SK-N-SH treated with all-trans-retinoic acid at 6 μM for 48 hours (cell line): ENCODE data around the gene SLC7A5.

Source experiments
- ATAC-seq: fragments of 200-7000 bp; cut with Tn5 transposase; 3 replicates; pipeline ENCODE4 v1.9.1; 2020; ENCODE audit warnings: mild to moderate bottlenecking, moderate library complexity
- BACH2 ChIP-seq: fragments of 250-450 bp; sonication (Bioruptor Pico); IDR thresholded peaks from 2 replicates; pipeline ENCODE4 v1.9.0; 2021; ENCODE audit warnings: mild to moderate bottlenecking, borderline replicate concordance
- CSDC2 ChIP-seq: fragments of 250-450 bp; sonication (Bioruptor Pico); IDR thresholded peaks from 2 replicates; pipeline ENCODE4 v1.5.0; 2020; ENCODE audit warnings: mild to moderate bottlenecking, moderate library complexity
- CSRNP3 ChIP-seq: fragments of 250-450 bp; sonication (Bioruptor Pico); IDR thresholded peaks from 2 replicates; pipeline ENCODE4 v1.5.1; 2021; ENCODE audit warnings: mild to moderate bottlenecking, moderate library complexity
- ESRRG ChIP-seq: fragments of 250-450 bp; sonication (Bioruptor Pico); IDR thresholded peaks from 2 replicates; pipeline ENCODE4 v1.6.1; 2021; ENCODE audit warnings: mild to moderate bottlenecking
- GLIS3 ChIP-seq: fragments of 250-450 bp; sonication (Bioruptor Pico); IDR thresholded peaks from 2 replicates; pipeline ENCODE4 v1.5.0; 2020; ENCODE audit warnings: mild to moderate bottlenecking, moderate library complexity
- ISL1 ChIP-seq: fragments of 250-450 bp; sonication (Bioruptor Pico); IDR thresholded peaks from 2 replicates; pipeline ENCODE4 v2.1.2; 2022; ENCODE audit warnings: mild to moderate bottlenecking, moderate library complexity
- POU6F1 ChIP-seq: fragments of 250-450 bp; sonication (Bioruptor Pico); IDR thresholded peaks from 2 replicates; pipeline ENCODE4 v1.8.0; 2021; ENCODE audit warnings: low read depth, mild to moderate bottlenecking, moderate library complexity, borderline replicate concordance
- PPARA ChIP-seq: fragments of 250-450 bp; sonication (Bioruptor Pico); IDR thresholded peaks from 2 replicates; pipeline ENCODE4 v1.5.0; 2020; ENCODE audit warnings: mild to moderate bottlenecking, borderline replicate concordance
- RARB ChIP-seq: fragments of 250-450 bp; sonication (Bioruptor Pico); IDR thresholded peaks from 2 replicates; pipeline ENCODE4 v1.8.0; 2021; ENCODE audit warnings: mild to moderate bottlenecking, moderate library complexity
- SNAI2 ChIP-seq: fragments of 250-450 bp; sonication (Bioruptor Pico); IDR thresholded peaks from 2 replicates; pipeline ENCODE4 v1.5.0; 2020; ENCODE audit warnings: mild to moderate bottlenecking, moderate library complexity
- TCF4 ChIP-seq: fragments of 250-450 bp; sonication (Bioruptor Pico); IDR thresholded peaks from 2 replicates; pipeline ENCODE4 v1.8.0; 2021; ENCODE audit warnings: mild to moderate bottlenecking, moderate library complexity, borderline replicate concordance
- TSHZ2 ChIP-seq: fragments of 250-450 bp; sonication (Bioruptor Pico); IDR thresholded peaks from 2 replicates; pipeline ENCODE4 v1.5.0; 2020; ENCODE audit warnings: mild to moderate bottlenecking, moderate library complexity
- ZC3H10 ChIP-seq: fragments of 250-450 bp; sonication (Bioruptor Pico); IDR thresholded peaks from 2 replicates; pipeline ENCODE4 v1.5.1; 2021; ENCODE audit warnings: mild to moderate bottlenecking, moderate library complexity
- ZFP3 ChIP-seq: fragments of 250-450 bp; sonication (Bioruptor Pico); IDR thresholded peaks from 2 replicates; pipeline ENCODE4 v1.5.0; 2020; ENCODE audit warnings: mild to moderate bottlenecking, moderate library complexity
- ZFP30 ChIP-seq: fragments of 450-650 bp; formaldehyde crosslinking; IDR thresholded peaks from 2 replicates; pipeline ENCODE4 v1.5.0; 2022; ENCODE audit warnings: mild to moderate bottlenecking, moderate library complexity
- ZNF565 ChIP-seq: fragments of 450-650 bp; formaldehyde crosslinking; conservative IDR thresholded peaks from 2 replicates; pipeline ENCODE4 v1.5.0; 2020; ENCODE audit warnings: low read depth, mild to moderate bottlenecking, moderate library complexity
- ZNF70 ChIP-seq: fragments of 450-650 bp; formaldehyde crosslinking; IDR thresholded peaks from 2 replicates; pipeline ENCODE4 v1.5.0; 2020; ENCODE audit warnings: mild to moderate bottlenecking, moderate library complexity
- ZNF8 ChIP-seq: fragments of 450-650 bp; formaldehyde crosslinking; IDR thresholded peaks from 2 replicates; pipeline ENCODE4 v1.5.0; 2020; ENCODE audit warnings: mild to moderate bottlenecking, moderate library complexity
- TF ChIP-seq, protein P1 (sequence below): fragments of 250-450 bp; sonication (Bioruptor Pico); IDR thresholded peaks from 2 replicates; pipeline ENCODE4 v1.5.1; 2020; ENCODE audit warnings: low read depth, mild to moderate bottlenecking, moderate library complexity
- TF ChIP-seq, protein P2 (sequence below): fragments of 250-450 bp; sonication (Bioruptor Pico); IDR thresholded peaks from 2 replicates; pipeline ENCODE4 v1.8.0; 2020; ENCODE audit warnings: mild to moderate bottlenecking, moderate library complexity, borderline replicate concordance

The SLC7A5 gene

DNA sequence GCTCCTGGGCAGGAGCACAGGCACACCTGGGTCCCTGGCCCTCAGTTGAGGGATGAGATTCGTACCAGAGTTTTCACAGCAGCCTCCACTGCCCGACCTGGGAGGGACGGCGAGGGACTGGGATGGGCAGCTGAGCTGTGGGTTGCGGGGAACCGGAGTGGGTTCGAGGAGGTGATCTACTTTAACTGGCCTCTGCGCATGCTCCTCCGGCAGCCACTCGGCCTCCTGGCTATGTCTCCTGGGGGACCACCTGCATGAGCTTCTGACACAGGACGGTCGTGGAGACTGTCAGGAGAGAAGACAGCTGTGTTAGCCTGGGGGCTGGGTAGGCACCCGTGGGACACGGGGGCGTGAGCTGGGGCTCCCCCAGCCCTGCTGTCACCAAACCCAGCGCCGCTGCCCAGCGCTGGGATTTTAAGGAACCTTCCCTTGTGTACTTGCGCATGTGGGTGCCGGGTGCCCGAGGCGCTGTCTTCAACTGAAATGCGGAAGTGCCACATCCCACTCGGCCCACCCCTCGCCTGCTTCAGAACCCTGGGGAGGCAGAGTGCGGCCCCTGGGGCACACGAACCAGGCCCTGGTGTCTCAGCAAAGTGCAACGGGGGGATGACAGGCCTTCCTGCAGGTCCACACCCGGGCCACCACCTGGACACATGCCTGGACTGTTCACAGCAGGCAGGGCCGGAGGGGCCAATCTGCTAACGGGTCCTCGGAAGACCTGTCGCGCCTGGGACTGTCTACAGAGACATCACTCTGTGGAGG is 36.4 kb downstream of the SLC7A5 start:
- TF ChIP-seq ISL1 (CRISPR knock-in tag) (no peak), PPARA (CRISPR knock-in tag) (no peak), ZFP3 (no peak), ZNF565 (no peak), TSHZ2 (CRISPR knock-in tag) (no peak)
- TF ChIP-seq, all 23 proteins: peak for 0
- no peak for ATAC-seq

GRCh38 chr16:87832137-87832527 is 37.2 kb downstream of the SLC7A5 start:
- no peak for TF ChIP-seq GLIS3 (CRISPR knock-in tag)
- no peak for TF ChIP-seq BACH2
- TF ChIP-seq, protein P1, sequence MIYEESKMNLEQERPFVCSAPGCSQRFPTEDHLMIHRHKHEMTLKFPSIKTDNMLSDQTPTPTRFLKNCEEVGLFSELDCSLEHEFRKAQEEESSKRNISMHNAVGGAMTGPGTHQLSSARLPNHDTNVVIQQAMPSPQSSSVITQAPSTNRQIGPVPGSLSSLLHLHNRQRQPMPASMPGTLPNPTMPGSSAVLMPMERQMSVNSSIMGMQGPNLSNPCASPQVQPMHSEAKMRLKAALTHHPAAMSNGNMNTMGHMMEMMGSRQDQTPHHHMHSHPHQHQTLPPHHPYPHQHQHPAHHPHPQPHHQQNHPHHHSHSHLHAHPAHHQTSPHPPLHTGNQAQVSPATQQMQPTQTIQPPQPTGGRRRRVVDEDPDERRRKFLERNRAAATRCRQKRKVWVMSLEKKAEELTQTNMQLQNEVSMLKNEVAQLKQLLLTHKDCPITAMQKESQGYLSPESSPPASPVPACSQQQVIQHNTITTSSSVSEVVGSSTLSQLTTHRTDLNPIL (CRISPR knock-in tag): no peak
- TF ChIP-seq CSDC2 (CRISPR knock-in tag): no peak
- TF ChIP-seq, all 23 proteins: peak for 0
- ATAC-seq: no peak

DNA sequence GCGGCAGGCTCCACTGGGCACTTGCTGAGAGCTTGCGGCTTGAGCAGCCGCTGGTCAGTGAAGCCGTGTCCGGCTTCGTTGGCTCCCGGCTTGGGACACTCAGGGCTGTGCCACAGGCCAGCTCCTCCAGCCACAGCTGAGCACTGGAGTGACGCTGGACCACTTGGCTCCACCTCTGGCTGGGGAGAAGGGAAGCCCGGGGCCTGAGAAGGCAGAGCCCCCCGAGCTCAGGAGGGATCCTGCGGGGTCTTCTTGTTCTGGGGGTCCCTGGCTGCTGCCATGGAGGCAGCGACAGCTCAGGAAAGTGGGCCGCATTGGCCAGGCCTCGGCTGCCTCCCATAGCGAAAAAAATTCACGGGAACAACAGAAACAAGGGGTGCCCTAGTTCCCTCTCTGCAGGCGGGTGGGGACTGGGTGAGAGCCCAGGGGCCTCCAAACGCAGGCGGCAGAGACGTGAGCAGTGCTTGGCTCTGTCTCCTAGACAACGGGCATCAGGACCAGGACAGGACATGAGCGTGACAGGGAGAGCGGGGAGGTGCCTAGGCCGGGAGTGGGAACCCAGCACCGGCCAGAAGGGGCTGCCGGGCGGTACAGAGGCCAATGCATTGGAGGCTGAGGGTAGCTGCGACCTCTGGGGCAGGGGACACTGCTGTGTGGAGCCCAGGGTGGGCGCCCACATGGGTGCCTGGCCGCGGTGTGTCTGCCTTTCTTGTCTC is 37.7 kb downstream of the SLC7A5 start:
- no peak for ATAC-seq
- TF ChIP-seq, protein P1 (CRISPR knock-in tag): no peak
- no peak for TF ChIP-seq ZFP30
- no peak for TF ChIP-seq ZNF565
- no peak for TF ChIP-seq BACH2
- TF ChIP-seq PPARA (CRISPR knock-in tag): no peak
- no peak for TF ChIP-seq CSDC2 (CRISPR knock-in tag)

DNA sequence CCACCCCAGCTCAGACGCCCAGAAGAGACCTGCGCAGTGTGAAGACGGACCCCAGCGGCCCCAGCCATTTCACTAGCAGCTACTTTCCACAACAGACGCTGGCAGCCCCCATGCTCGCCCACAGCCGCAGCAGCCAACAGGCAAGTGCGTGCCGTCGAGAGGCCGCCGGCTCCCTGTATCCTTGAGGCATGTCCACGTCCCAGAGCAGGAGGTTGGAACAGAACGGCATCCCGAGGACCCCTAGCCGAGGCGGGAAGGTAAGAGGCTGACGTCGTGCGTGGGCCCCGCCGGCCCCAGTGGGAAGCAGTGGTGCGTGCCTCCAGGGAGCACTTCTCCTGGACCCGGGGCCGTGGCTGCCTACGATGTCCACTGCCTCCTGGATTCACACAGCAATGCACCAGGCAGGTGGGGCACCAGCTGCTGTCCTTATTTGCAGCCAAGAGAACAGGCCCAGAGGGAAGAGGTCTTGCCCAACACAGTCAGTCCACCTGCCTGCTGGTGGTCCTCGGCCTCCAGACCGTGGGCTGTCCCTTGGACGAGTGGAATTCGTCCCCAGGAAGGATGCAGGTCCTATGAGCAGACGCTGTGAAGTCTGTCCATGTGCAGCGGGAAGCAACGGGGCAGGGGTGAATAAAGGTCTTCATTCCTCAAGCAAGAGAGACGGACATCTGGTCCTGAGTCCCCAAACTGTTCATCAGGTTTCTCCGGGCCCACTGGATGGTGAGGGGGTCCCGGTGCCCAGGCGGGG is 38.5 kb downstream of the SLC7A5 start:
- no peak for ATAC-seq

More for the DNA sequence above, 38.5 kb downstream of the SLC7A5 start:
- TF ChIP-seq ZFP3 (no peak), RARB (CRISPR knock-in tag) (no peak), ZNF8 (CRISPR knock-in tag) (no peak), CSDC2 (CRISPR knock-in tag) (no peak), POU6F1 (CRISPR knock-in tag) (no peak), ZNF70 (CRISPR knock-in tag) (no peak), ESRRG (CRISPR knock-in tag) (no peak), BACH2 (no peak), TCF4 (CRISPR knock-in tag) (no peak), CSRNP3 (CRISPR knock-in tag) (no peak), ZNF565 (no peak), ZC3H10 (CRISPR knock-in tag) (no peak), TSHZ2 (CRISPR knock-in tag) (no peak), ZFP30 (no peak), SNAI2 (CRISPR knock-in tag) (no peak)
- TF ChIP-seq, protein P2, sequence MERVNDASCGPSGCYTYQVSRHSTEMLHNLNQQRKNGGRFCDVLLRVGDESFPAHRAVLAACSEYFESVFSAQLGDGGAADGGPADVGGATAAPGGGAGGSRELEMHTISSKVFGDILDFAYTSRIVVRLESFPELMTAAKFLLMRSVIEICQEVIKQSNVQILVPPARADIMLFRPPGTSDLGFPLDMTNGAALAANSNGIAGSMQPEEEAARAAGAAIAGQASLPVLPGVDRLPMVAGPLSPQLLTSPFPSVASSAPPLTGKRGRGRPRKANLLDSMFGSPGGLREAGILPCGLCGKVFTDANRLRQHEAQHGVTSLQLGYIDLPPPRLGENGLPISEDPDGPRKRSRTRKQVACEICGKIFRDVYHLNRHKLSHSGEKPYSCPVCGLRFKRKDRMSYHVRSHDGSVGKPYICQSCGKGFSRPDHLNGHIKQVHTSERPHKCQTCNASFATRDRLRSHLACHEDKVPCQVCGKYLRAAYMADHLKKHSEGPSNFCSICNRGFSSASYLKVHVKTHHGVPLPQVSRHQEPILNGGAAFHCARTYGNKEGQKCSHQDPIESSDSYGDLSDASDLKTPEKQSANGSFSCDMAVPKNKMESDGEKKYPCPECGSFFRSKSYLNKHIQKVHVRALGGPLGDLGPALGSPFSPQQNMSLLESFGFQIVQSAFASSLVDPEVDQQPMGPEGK (CRISPR knock-in tag): no peak
- TF ChIP-seq, all 23 proteins: peak for 0
